Sigmoid colon (tissue), 4 donors: ENCODE data around the gene CASQ2.
"Not testable (repeated sequence)": the region's sequence is repeated elsewhere in the genome, so short reads cannot be mapped to it uniquely, and the experiment has no call there.

Experiments
- POLR2AphosphoS5 ChIP-seq, 4 donors: sonication (generic); formaldehyde crosslinking; IDR thresholded peaks; one replicate each; pipeline ENCODE4 v1.6.1; 2017; ENCODE audit warnings: antibody characterized with exemption in 4 of 4
- TF ChIP-seq, protein P1 (sequence below), 4 experiments: fragments of 450-650 bp in 3 of 4; fragments of 200-600 bp in 1 of 4; IDR thresholded peaks; one replicate each; pipeline ENCODE4 v1.5.1; 2016 to 2019; ENCODE audit warnings: antibody characterized with exemption in 4 of 4, mild to moderate bottlenecking in 3 of 4, moderate library complexity in 2 of 4

DNA sequence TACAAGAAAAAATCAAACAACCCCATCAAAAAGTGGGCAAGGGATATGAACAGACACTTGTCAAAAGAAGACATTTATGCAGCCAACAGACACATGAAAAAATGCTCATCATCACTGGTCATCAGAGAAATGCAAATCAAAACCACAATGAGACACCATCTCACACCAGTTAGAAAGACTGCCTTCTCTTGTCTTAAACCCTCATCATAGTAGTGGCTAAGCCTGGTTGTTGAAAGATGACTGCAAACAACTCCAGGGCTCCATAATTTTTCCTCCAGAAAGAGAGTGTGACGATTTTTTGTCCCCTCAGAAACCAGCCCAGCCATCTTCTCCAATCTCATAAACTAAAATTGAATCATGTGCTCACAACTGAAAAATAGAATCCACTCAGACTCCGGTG is 12.1 kb upstream of the CASQ2 start:
- TF ChIP-seq, protein P1, sequence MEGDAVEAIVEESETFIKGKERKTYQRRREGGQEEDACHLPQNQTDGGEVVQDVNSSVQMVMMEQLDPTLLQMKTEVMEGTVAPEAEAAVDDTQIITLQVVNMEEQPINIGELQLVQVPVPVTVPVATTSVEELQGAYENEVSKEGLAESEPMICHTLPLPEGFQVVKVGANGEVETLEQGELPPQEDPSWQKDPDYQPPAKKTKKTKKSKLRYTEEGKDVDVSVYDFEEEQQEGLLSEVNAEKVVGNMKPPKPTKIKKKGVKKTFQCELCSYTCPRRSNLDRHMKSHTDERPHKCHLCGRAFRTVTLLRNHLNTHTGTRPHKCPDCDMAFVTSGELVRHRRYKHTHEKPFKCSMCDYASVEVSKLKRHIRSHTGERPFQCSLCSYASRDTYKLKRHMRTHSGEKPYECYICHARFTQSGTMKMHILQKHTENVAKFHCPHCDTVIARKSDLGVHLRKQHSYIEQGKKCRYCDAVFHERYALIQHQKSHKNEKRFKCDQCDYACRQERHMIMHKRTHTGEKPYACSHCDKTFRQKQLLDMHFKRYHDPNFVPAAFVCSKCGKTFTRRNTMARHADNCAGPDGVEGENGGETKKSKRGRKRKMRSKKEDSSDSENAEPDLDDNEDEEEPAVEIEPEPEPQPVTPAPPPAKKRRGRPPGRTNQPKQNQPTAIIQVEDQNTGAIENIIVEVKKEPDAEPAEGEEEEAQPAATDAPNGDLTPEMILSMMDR (IDR thresholded peaks at IDR 0.05) = not testable (repeated sequence)
- TF ChIP-seq POLR2AphosphoS5 (IDR thresholded peaks at IDR 0.05) = not testable (repeated sequence)
